Heart left ventricle (tissue), 16 donors: ENCODE measurements around the gene SF3B2. TPM values are rescaled to one million over a fixed set of nuclear protein-coding genes. Genes with fewer than 3 reads are reported as not detected.

Source experiments
- ATAC-seq, 4 donors: fragments of 200-7000 bp; cut with Tn5 transposase; one replicate each; pipeline ENCODE4 v1.9.1; 2020 to 2022; ENCODE audit warnings: moderate library complexity in 4 of 4, mild to moderate bottlenecking in 3 of 4, moderate number of reproducible peaks in 1 of 4
- DNase-seq, 5 donors: peaks; one replicate each; pipeline ENCODE4 v3.0.0-alpha.2; 2020
- H3K27ac ChIP-seq, 12 donors: fragments of 200-600 bp; sonication (generic) in 4 of 12; one replicate each; pipeline versions ENCODE4 v1.5.0 to v1.8.0; 2016 to 2022; ENCODE audit warnings: mild to moderate bottlenecking in 2 of 12
- H3K27me3 ChIP-seq, 9 donors: fragments of 200-600 bp; sonication (generic) in 2 of 9; one replicate each; pipeline versions ENCODE4 v1.5.1 to v1.8.0; 2016 to 2022; ENCODE audit warnings: mild to moderate bottlenecking in 3 of 9
- H3K36me3 ChIP-seq, 9 donors: fragments of 200-600 bp; sonication (generic) in 2 of 9; one replicate each; pipeline versions ENCODE4 v1.5.0 to v1.8.0; 2018 to 2022; ENCODE audit warnings: mild to moderate bottlenecking in 2 of 9
- H3K4me1 ChIP-seq, 12 donors: fragments of 200-600 bp; sonication (generic) in 4 of 12; one replicate each; pipeline versions ENCODE4 v1.5.0 to v1.8.0; 2016 to 2022; ENCODE audit warnings: mild to moderate bottlenecking in 3 of 12
- H3K4me3 ChIP-seq, 12 donors: fragments of 200-600 bp; sonication (generic) in 4 of 12; one replicate each; pipeline versions ENCODE4 v1.5.0 to v1.8.0; 2017 to 2022; ENCODE audit warnings: mild to moderate bottlenecking in 9 of 12, moderate library complexity in 4 of 12
- H3K9me3 ChIP-seq, 12 donors: fragments of 200-600 bp; sonication (generic) in 4 of 12; one replicate each; pipeline versions ENCODE4 v1.5.0 to v1.8.0; 2016 to 2022; ENCODE audit warnings: mild to moderate bottlenecking in 1 of 12
- CTCF ChIP-seq, 12 donors: fragments of 200-600 bp; sonication (generic) in 4 of 12; IDR thresholded peaks; one replicate each; pipeline versions ENCODE4 v1.5.0 to v1.8.0; 2018 to 2022; ENCODE audit warnings: antibody characterized with exemption in 12 of 12, mild to moderate bottlenecking in 5 of 12
- POLR2A ChIP-seq, 2 donors: fragments of 450-650 bp; IDR thresholded peaks; one replicate each; pipeline ENCODE4 v1.6.1; 2017; ENCODE audit warnings: antibody characterized with exemption in 2 of 2, mild to moderate bottlenecking in 2 of 2, moderate library complexity in 2 of 2
- WGBS, 4 donors: extraction: QIAGEN DNeasy Blood & Tissue Kit in 2 of 4; methylation state at CpG; one replicate each; pipeline versions ENCODE4 v1.1.5 to v1.1.7; 2013 to 2018; 5-methylcytosine and 5-hydroxymethylcytosine counted together
- intact Hi-C, 10 donors: fragments of 100-400 bp; cut with DNase I; formaldehyde crosslinking; loops; one replicate each; pipeline versions ENCODE4 v1.11.1 to v1.14.2; 2022
- polyA plus RNA-seq, 2 donors: library from polyadenylated mRNA; stranded (reverse); fragments of 200-250 nt; gene quantifications; one replicate each; pipeline ENCODE4 v1.2.3, GENCODE V29; 2013
- total RNA-seq, 9 donors: library from RNA; depleted of rRNA in 2 of 9; stranded (reverse); fragments of >200 nt in 2 of 9; fragmentation: NEBNext Ultra II Directional in 3 of 9; extraction: Animal tissue kit (Norgen Biotek cat#: 25700) in 3 of 9; gene quantifications; one replicate each; pipeline versions ENCODE4 v1.1.0 to v1.2.4, GENCODE V29; 2016 to 2023
- donor health status: ischemic (EF 13 %, LVEDD 7.1; RV severe dilation, severe dysfunction).
- donor health status: healthy with polysubstance abuse.
- donor health status: DM: no; HTN: yes; CAD: no.
- donor health status: DM: no; HTN: no; CAD: no.
- donor health status: ischemic (EF 25% LVEDD 6.9; RV normal size, moderate dysfunction).
- donor health status: ischemic (EF 25% LVEDD 5.7; RV mildly dilated, moderate dysfunction).
- donor health status: healthy.
- donor health status: DM: yes; HTN: yes; CAD: no.
- donor health status: ischemic (EF 35%, LVEDD 5.7; RV mildly dilated, moderate dysfunction).
- donor health status: nonischemic (EF 11% LVEDD 7.7; RV severe dilation, severe dysfunction).
- donor health status: DM: yes; HTN: yes; CAD: no.
- donor health status: PGD.
- donor health status: ischemic (EF 29% LVEDD 5.4; RV normal size, mild dysfunction).
- donor health status: nonischemic (EF 23%, LVEDD 6.1; RV moderate dilation, normal function).

SF3B2 gene
- total and polyA plus RNA-seq, 11 donors, result 43.5 to 106 (median 79.6) TPM

- Histone ChIP-seq H3K9me3 (no peaks in the 10 kb centered on the region), H3K4me1 (peaks cover 0 to 18% (median 5%) of the 10 kb centered on the region in 12 donors), H3K36me3 (no peaks in the 10 kb centered on the region), H3K27ac (no peak within 1 kb of the TSS), H3K4me3 (no peak within 1 kb of the TSS), H3K27me3 (peaks cover 0 to 3% (median 0%) of the 10 kb centered on the region in 9 donors)
- 86 to 91% (median 89%) methylated on average over 18 of the region's 18 CpGs for WGBS, 4 donors
- TF ChIP-seq POLR2A (IDR thresholded peaks at IDR 0.05) (no peak), CTCF (IDR thresholded peaks at IDR 0.05) (no peak)
- no peak for ATAC-seq
- intact Hi-C loops, result no loop called here
- DNase-seq, result no peak
Observed at GRCh38 chr11:66026017-66026529, 26.1 kb upstream of the SF3B2 start, which contains the start of gene CATSPER1. Gene CATSPER1 (minus strand): TSS chr11:66026479. CDS start chr11:66026379, 100 bp downstream.

- ATAC-seq, result no peak
- 87 to 92% (median 88%) methylated on average over 8 of the region's 8 CpGs for WGBS, 4 donors
- Histone ChIP-seq H3K36me3 (no peaks in the 10 kb centered on the region), H3K4me3 (no peak overlapping the region), H3K9me3 (no peaks in the 10 kb centered on the region), H3K27me3 (peaks cover 0 to 3% (median 0%) of the 10 kb centered on the region in 9 donors), H3K4me1 (peaks cover 0 to 6% (median 0%) of the 10 kb centered on the region in 12 donors), H3K27ac (no peak overlapping the region)
- intact Hi-C loops, result no loop called here
- no peak for TF ChIP-seq POLR2A (IDR thresholded peaks at IDR 0.05)
- TF ChIP-seq CTCF (IDR thresholded peaks at IDR 0.05), result no peak
- no peak for DNase-seq
Observed at GRCh38 chr11:66032957-66033735, 19.0 kb upstream of the SF3B2 start.

GRCh38 chr11:66035653-66036333, 16.4 kb upstream of the SF3B2 start:
- 63 to 70% (median 66%) methylated on average over 9 of the region's 9 CpGs for WGBS, 4 donors
- DNase-seq (no peak), ATAC-seq (peak in 3 of 4 donors; percentile 44 to 73 (median 50))
- Histone ChIP-seq H3K9me3 (no peaks in the 10 kb centered on the region), H3K27me3 (peaks cover 0 to 3% (median 0%) of the 10 kb centered on the region in 9 donors), H3K36me3 (no peaks in the 10 kb centered on the region), H3K27ac (no peak overlapping the region), H3K4me1 (peaks cover 0 to 6% (median 0%) of the 10 kb centered on the region in 12 donors), H3K4me3 (no peak overlapping the region)
- no peak for TF ChIP-seq CTCF (IDR thresholded peaks at IDR 0.05)
- TF ChIP-seq POLR2A (IDR thresholded peaks at IDR 0.05), result no peak
- intact Hi-C loops, result no loop called here

GRCh38 chr11:66036334-66036710, 15.8 kb upstream of the SF3B2 start:
- WGBS, 4 donors, result 84 to 88% (median 87%) methylated on average over 5 of the region's 5 CpGs
- TF ChIP-seq POLR2A (IDR thresholded peaks at IDR 0.05) (no peak), CTCF (IDR thresholded peaks at IDR 0.05) (no peak)
- intact Hi-C loops, result no loop called here

More at GRCh38 chr11:66036334-66036710, 15.8 kb upstream of the SF3B2 start:
- no peak overlapping the region for H3K27ac ChIP-seq
- ATAC-seq (no peak), DNase-seq (no peak)
- peaks cover 0 to 6% (median 0%) of the 10 kb centered on the region in 12 donors for H3K4me1 ChIP-seq
- H3K36me3 ChIP-seq, result no peaks in the 10 kb centered on the region
- H3K27me3 ChIP-seq, result peaks cover 0 to 3% (median 0%) of the 10 kb centered on the region in 9 donors
- H3K4me3 ChIP-seq, result no peak overlapping the region
- no peaks in the 10 kb centered on the region for H3K9me3 ChIP-seq
